Stomach smooth muscle (tissue), 2 donors: ENCODE measurements around the gene TOR2A.
"Not testable (repeated sequence)": the region's sequence is repeated elsewhere in the genome, so short reads cannot be mapped to it uniquely, and the experiment has no call there.

Experiments
- H3K27ac ChIP-seq: one replicate; pipeline ENCODE4 v1.7.0; 2013; ENCODE audit warnings: mild to moderate bottlenecking, low read length, inconsistent platforms
- H3K27me3 ChIP-seq, 2 donors: one replicate each; pipeline ENCODE4 v1.7.0; 2013; ENCODE audit warnings: low read length in 2 of 2; ENCODE audit not compliant: insufficient read depth in 2 of 2, control insufficient read depth in 1 of 2
- H3K36me3 ChIP-seq, 2 donors: one replicate each; pipeline ENCODE4 v1.7.0; 2013; ENCODE audit warnings: low read length in 2 of 2; ENCODE audit not compliant: control insufficient read depth in 2 of 2, insufficient read depth in 2 of 2
- H3K4me1 ChIP-seq: one replicate; pipeline ENCODE4 v1.7.0; 2013; ENCODE audit warnings: low read length; ENCODE audit not compliant: control insufficient read depth, insufficient read depth
- H3K4me3 ChIP-seq, 2 donors: one replicate each; pipeline ENCODE4 v1.7.0; 2013; ENCODE audit warnings: low read length in 2 of 2
- H3K9ac ChIP-seq, 2 donors: one replicate each; pipeline ENCODE4 v1.7.0; 2013; ENCODE audit warnings: low read length in 2 of 2, mild to moderate bottlenecking in 1 of 2
- H3K9me3 ChIP-seq, 2 donors: one replicate each; pipeline ENCODE4 v1.7.0; 2013; ENCODE audit warnings: low read length in 2 of 2; ENCODE audit not compliant: control insufficient read depth in 2 of 2
- donor health status: healthy.
- donor health status: Pancreatic carcinoma.

The TOR2A gene

GRCh38 chr9:127767909-127768331, 32.8 kb upstream of the TOR2A start:
- Histone ChIP-seq H3K9ac (no peak overlapping the region), H3K4me1 (peaks cover 22% of the 10 kb centered on the region), H3K9me3 (no peaks in the 10 kb centered on the region), H3K36me3 (no peaks in the 10 kb centered on the region), H3K4me3 (no peak overlapping the region), H3K27me3 (peaks cover 0 to 6% of the 10 kb centered on the region in 2 donors), H3K27ac (peak overlapping the region; percentile 41)

GRCh38 chr9:127767410-127767809, 32.3 kb upstream of the TOR2A start:
- Histone ChIP-seq H3K9me3 (no peaks in the 10 kb centered on the region), H3K4me1 (peaks cover 22% of the 10 kb centered on the region), H3K4me3 (no peak overlapping the region), H3K36me3 (no peaks in the 10 kb centered on the region), H3K9ac (no peak overlapping the region), H3K27ac (peak overlapping the region; percentile 41), H3K27me3 (peaks cover 0 to 6% of the 10 kb centered on the region in 2 donors)

DNA sequence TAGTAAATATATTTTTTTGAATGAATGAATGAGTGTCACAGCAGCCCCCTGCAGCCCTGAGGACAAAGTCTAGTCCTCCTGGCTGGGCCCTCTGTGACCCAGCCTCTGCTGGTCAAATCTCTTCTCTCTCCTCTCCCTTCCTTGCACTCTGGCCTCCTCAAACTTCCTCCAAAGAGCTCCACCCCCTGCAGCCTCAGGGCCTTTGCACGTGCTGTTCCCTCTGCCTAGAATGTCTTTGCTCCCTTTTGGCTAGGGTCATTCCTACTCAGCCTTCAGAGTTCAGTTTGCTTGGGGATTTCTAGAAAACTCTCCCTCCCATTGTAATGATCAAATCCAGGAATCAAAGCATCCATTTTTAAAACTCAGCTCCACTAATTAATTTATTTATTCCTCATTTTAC, 30.3 kb upstream of the TOR2A start:
- H3K27me3 ChIP-seq, result peaks cover 8 to 11% of the 10 kb centered on the region in 2 donors
- H3K4me1 ChIP-seq, result peaks cover 13% of the 10 kb centered on the region
- H3K4me3 ChIP-seq, result no peak overlapping the region
- H3K9ac ChIP-seq, result no peak overlapping the region
- no peaks in the 10 kb centered on the region for H3K9me3 ChIP-seq
- no peak overlapping the region for H3K27ac ChIP-seq
- H3K36me3 ChIP-seq, result no peaks in the 10 kb centered on the region

- Histone ChIP-seq H3K27ac (no peak overlapping the region), H3K9ac (no peak overlapping the region), H3K9me3 (no peaks in the 10 kb centered on the region), H3K4me3 (no peak overlapping the region), H3K36me3 (no peaks in the 10 kb centered on the region), H3K4me1 (peaks cover 13% of the 10 kb centered on the region), H3K27me3 (peaks cover 8 to 11% of the 10 kb centered on the region in 2 donors)
Observed at GRCh38 chr9:127763918-127764384, 28.9 kb upstream of the TOR2A start.

DNA sequence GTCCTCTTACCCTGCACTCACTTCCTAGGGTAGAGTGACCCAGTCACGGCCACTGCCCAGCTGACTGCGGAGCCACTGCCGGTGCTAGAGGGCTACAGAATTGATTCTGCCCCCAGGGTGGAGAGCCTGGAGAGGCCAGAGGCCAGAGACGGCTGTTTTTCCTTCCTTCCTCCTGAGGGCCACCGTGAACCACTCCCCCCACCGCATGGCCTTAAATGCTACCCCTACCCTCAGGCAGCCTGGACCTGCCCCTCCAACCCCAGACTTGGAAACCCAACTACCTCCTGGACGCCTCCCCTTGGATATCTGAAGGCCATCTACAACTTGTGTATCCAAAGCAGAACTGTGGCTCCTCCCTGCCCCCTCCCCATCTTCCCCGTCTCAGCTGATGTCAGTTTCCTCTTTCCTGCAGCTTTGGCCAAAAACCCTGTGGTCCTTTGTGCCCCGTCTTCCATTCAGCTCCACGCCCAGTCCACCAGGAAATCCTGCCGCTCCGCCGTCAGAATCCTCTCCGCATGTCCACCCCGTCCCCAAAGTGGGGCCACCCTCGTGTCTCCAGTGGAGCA, 27.1 kb upstream of the TOR2A start:
- H3K9me3 ChIP-seq, result no peaks in the 10 kb centered on the region
- H3K27me3 ChIP-seq, result peaks cover 11 to 12% of the 10 kb centered on the region in 2 donors
- no peak overlapping the region for H3K9ac ChIP-seq
- no peak overlapping the region for H3K4me3 ChIP-seq
- H3K36me3 ChIP-seq, result no peaks in the 10 kb centered on the region
- peak overlapping the region; percentile 24 for H3K27ac ChIP-seq
- H3K4me1 ChIP-seq, result peaks cover 9% of the 10 kb centered on the region

DNA sequence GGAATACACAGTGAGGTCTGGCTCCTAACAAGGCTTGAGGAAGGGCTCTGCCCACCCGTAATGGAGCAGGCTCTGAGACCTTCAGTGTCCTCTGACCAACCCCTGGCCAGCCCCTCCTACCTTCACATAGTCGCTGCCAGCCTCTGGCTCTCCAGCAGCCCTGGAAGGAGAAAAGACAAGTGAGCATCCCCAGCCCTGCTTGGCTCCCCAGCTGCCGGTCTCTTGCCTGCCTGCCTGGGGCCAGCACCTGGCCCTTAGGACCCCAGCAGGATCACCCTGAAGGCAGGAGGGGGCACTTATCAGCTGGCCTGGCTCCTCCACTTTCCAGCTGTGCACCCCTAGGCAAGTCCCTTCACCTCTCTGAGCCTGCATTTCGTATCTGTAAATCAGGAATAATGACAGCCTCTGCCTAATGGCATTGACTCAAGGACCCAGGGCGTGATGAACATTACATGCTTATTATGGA, 26.4 kb upstream of the TOR2A start:
- Histone ChIP-seq H3K9me3 (no peaks in the 10 kb centered on the region), H3K4me1 (peaks cover 9% of the 10 kb centered on the region), H3K9ac (no peak overlapping the region), H3K36me3 (no peaks in the 10 kb centered on the region), H3K4me3 (peak overlapping the region in 1 of 2 donors; percentile 15), H3K27ac (peak overlapping the region; percentile 24), H3K27me3 (peaks cover 11 to 13% of the 10 kb centered on the region in 2 donors)

DNA sequence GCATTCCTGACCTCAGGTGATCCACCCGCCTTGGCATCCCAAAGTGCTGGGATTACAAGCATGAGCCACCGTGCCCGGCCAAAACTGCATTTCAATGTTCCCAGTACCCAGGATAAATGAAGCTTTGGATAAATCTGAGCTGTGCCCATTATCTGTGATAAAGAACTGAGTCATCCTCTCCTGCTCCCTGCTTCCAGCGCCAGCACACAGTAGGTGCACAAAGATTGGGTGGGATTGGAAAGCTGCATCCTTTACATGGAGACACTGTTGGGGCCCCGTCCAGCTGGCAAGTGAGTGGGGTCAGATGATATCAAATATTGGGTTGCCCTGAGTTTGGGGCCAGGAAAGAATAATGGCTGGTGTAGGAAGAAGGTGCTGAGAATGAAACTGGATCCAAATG, 26.0 kb upstream of the TOR2A start:
- Histone ChIP-seq H3K36me3 (no peaks in the 10 kb centered on the region), H3K4me1 (peaks cover 9% of the 10 kb centered on the region), H3K9me3 (no peaks in the 10 kb centered on the region), H3K27ac (no peak overlapping the region), H3K4me3 (no peak overlapping the region), H3K27me3 (peaks cover 13 to 15% of the 10 kb centered on the region in 2 donors), H3K9ac (no peak overlapping the region)

- H3K36me3 ChIP-seq, result no peaks in the 10 kb centered on the region
- no peak overlapping the region for H3K4me3 ChIP-seq
- peaks cover 17% of the 10 kb centered on the region for H3K4me1 ChIP-seq
- no peaks in the 10 kb centered on the region for H3K9me3 ChIP-seq
- H3K27me3 ChIP-seq, result peaks cover 21 to 33% of the 10 kb centered on the region in 2 donors
- no peak overlapping the region for H3K27ac ChIP-seq
- no peak overlapping the region for H3K9ac ChIP-seq
Observed at GRCh38 chr9:127758843-127759242, 23.7 kb upstream of the TOR2A start.

DNA sequence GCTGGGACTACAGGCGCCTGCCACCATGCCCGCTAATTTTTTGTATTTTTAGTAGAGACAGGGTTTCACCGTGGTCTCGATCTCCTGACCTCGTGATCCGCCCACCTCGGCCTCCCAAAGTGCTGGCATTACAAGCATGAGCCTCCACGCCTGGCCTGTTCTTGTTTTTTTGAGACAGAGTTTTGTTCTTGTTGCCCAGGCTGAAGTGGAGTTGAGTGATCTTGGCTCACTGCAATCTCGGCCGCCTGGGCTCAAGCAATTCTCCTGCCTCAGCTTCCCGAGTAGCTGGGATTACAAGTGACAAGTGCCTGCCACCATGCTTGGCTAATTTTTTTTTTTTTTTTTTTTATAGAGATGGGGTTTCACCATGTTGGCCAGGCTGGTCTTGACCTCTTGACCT, 21.7 kb upstream of the TOR2A start:
- H3K36me3 ChIP-seq, H3K9ac ChIP-seq, H3K27ac ChIP-seq, H3K4me3 ChIP-seq, H3K9me3 ChIP-seq: not testable (repeated sequence)
- H3K4me1 ChIP-seq, result peaks cover 16% of the 10 kb centered on the region
- H3K27me3 ChIP-seq, result peaks cover 34 to 39% of the 10 kb centered on the region in 2 donors

DNA sequence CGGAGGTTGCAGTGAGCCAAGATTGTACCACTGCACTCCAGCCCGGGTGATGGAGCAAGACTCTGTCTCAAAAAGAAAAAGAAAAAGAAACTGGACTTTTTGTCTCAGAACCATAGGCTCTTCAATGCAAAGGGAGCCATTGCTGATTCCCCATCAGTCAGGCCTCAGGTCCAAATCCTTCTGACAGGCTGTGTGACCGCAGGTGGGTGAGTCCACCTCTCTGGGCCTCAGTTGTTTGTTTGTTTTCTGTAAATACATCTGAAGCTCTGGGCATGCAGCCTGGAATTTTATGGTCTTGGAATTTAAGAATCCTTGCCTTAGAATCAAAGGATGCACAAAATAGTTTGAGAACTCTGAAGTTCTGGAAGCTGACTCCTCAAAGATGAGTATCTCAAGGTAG, 21.1 kb upstream of the TOR2A start:
- peaks cover 34 to 36% of the 10 kb centered on the region in 2 donors for H3K27me3 ChIP-seq
- no peak overlapping the region for H3K9ac ChIP-seq
- no peak overlapping the region for H3K4me3 ChIP-seq
- H3K9me3 ChIP-seq, result no peaks in the 10 kb centered on the region
- no peak overlapping the region for H3K27ac ChIP-seq
- no peaks in the 10 kb centered on the region for H3K36me3 ChIP-seq
- peaks cover 13% of the 10 kb centered on the region for H3K4me1 ChIP-seq
